HepG2 (cell line): ENCODE data around the gene ARHGAP33. TPM values are rescaled to one million over a fixed set of nuclear protein-coding genes. Genes with fewer than 3 reads are reported as not detected.
A peak's percentile ranks its signal among the peaks of the same experiment; 100 is the strongest.

ENCODE experiments used
- CBFB ChIP-seq: sonication (generic); formaldehyde crosslinking; IDR thresholded peaks from 2 replicates; pipeline ENCODE4 v1.4.0; 2020; ENCODE audit warnings: missing genetic modification reagents
- CBX2 ChIP-seq, 2 experiments: fragments of 200-600 bp in 1 of 2; sonication (generic); formaldehyde crosslinking in 1 of 2; IDR thresholded peaks; 2 replicates each; pipeline versions ENCODE4 v1.7.0 to v1.8.1; 2018 to 2022; ENCODE audit warnings: low read depth in 2 of 2, low read length in 1 of 2, mild to moderate bottlenecking in 1 of 2, missing genetic modification reagents in 1 of 2
- EEA1 ChIP-seq: sonication (generic); formaldehyde crosslinking; IDR thresholded peaks from 2 replicates; pipeline ENCODE4 v1.5.1; 2020; ENCODE audit warnings: mild to moderate bottlenecking, missing genetic modification reagents, borderline replicate concordance
- ESRRA ChIP-seq: sonication (generic); formaldehyde crosslinking; IDR thresholded peaks from 2 replicates; pipeline ENCODE4 v1.5.1; 2020; ENCODE audit warnings: mild to moderate bottlenecking, low read depth, missing genetic modification reagents
- HMG20A ChIP-seq: IDR thresholded peaks from 2 replicates; pipeline ENCODE4 v1.6.1; 2016; ENCODE audit warnings: borderline replicate concordance
- HNF1B ChIP-seq: sonication (generic); formaldehyde crosslinking; IDR thresholded peaks from 2 replicates; pipeline ENCODE4 v1.5.1; 2020; ENCODE audit warnings: mild to moderate bottlenecking, moderate library complexity, missing genetic modification reagents
- MXI1 ChIP-seq: IDR thresholded peaks from 3 replicates; pipeline ENCODE4 v1.6.1; 2012; ENCODE audit warnings: low read depth, low read length, inconsistent platforms, borderline replicate concordance
- POLR2AphosphoS5 ChIP-seq: IDR thresholded peaks from 2 replicates; pipeline ENCODE4 v1.6.1; 2012; ENCODE audit warnings: low read depth, low read length
- SCMH1 ChIP-seq: sonication (generic); formaldehyde crosslinking; IDR thresholded peaks from 2 replicates; pipeline ENCODE4 v1.9.0; 2021; ENCODE audit warnings: missing genetic modification reagents, mild to moderate bottlenecking, borderline replicate concordance
- TCF12 ChIP-seq, 2 experiments: fragments of 450-650 bp in 1 of 2; sonication (generic) in 1 of 2; formaldehyde crosslinking in 1 of 2; IDR thresholded peaks; 2 replicates each; pipeline versions ENCODE4 v1.6.1 to v1.8.0; 2017 to 2022; ENCODE audit warnings: antibody characterized with exemption in 1 of 2, mild to moderate bottlenecking in 1 of 2, missing genetic modification reagents in 1 of 2, moderate library complexity in 1 of 2
- ZFP37 ChIP-seq: sonication (generic); formaldehyde crosslinking; IDR thresholded peaks from 2 replicates; pipeline ENCODE4 v1.4.0; 2020; ENCODE audit warnings: missing genetic modification reagents, borderline replicate concordance
- ZFYVE20 ChIP-seq: sonication (generic); formaldehyde crosslinking; IDR thresholded peaks from 2 replicates; pipeline ENCODE4 v1.8.0; 2023; ENCODE audit warnings: low read depth, mild to moderate bottlenecking, moderate library complexity, missing genetic modification reagents, borderline replicate concordance
- ZNF687 ChIP-seq: sonication (generic); formaldehyde crosslinking; IDR thresholded peaks from 2 replicates; pipeline ENCODE4 v1.5.1; 2020; ENCODE audit warnings: mild to moderate bottlenecking, missing genetic modification reagents, moderate library complexity
- ZNF737 ChIP-seq: sonication (generic); formaldehyde crosslinking; IDR thresholded peaks from 2 replicates; pipeline ENCODE4 v1.5.0; 2020; ENCODE audit warnings: missing genetic modification reagents, mild to moderate bottlenecking, borderline replicate concordance
- ZNF749 ChIP-seq: sonication (generic); formaldehyde crosslinking; IDR thresholded peaks from 2 replicates; pipeline ENCODE4 v1.8.0; 2022; ENCODE audit warnings: mild to moderate bottlenecking, missing genetic modification reagents, moderate library complexity, borderline replicate concordance
- ZZZ3 ChIP-seq: sonication (generic); formaldehyde crosslinking; IDR thresholded peaks from 2 replicates; pipeline ENCODE4 v1.4.0; 2020; ENCODE audit warnings: missing genetic modification reagents, mild to moderate bottlenecking, borderline replicate concordance
- polyA plus RNA-seq, 8 experiments: library from polyadenylated mRNA; depleted of rRNA in 3 of 8; stranded (reverse) in 7 of 8; unstranded in 1 of 8; fragments of >200 nt; fragmentation: Illumina TruSeq in 4 of 8; extraction: Trizol in 4 of 8; gene quantifications; 2 replicates each; pipeline versions ENCODE4 v1.2.1 to v1.2.3, GENCODE V29; 2011 to 2016; ENCODE audit warnings: low read depth in 4 of 8, missing spikeins in 1 of 8, mixed read lengths in 1 of 8; ENCODE audit not compliant: insufficient read depth in 1 of 8
- total RNA-seq, 5 experiments: library from RNA; depleted of rRNA; stranded (reverse); fragments of >200 nt; fragmentation: Illumina TruSeq; extraction: Trizol; gene quantifications; 2 replicates each; pipeline ENCODE4 v1.2.3, GENCODE V29; 2016; ENCODE audit warnings: low read depth in 1 of 5
- TF ChIP-seq, protein P1 (sequence below): sonication (generic); formaldehyde crosslinking; IDR thresholded peaks from 2 replicates; pipeline ENCODE4 v1.5.0; 2020; ENCODE audit warnings: missing genetic modification reagents
- TF ChIP-seq, protein P2 (sequence below): sonication (generic); IDR thresholded peaks from 2 replicates; pipeline ENCODE4 v1.6.1; 2016; ENCODE audit warnings: low read depth, borderline replicate concordance

The ARHGAP33 gene
- total and polyA plus RNA-seq, 2 of the 13 experiments (the other 11 are each of a cell fraction or from before 2014, with no cell fraction given), result 1.3 to 2.7 TPM

- TF ChIP-seq TCF12 (IDR thresholded peaks at IDR 0.05), result no peak
- TF ChIP-seq TCF12 (CRISPR knock-in tag; IDR thresholded peaks at IDR 0.05), result 0 out of 2 replicates have a peak, but pooled peaks have one; percentile 16
- TF ChIP-seq ZFYVE20, result no peak
- TF ChIP-seq ZNF749 (CRISPR knock-in tag), result no peak
- TF ChIP-seq ZNF737, result no peak; the same call in 1 of the 2 replicates
- TF ChIP-seq, protein P1, sequence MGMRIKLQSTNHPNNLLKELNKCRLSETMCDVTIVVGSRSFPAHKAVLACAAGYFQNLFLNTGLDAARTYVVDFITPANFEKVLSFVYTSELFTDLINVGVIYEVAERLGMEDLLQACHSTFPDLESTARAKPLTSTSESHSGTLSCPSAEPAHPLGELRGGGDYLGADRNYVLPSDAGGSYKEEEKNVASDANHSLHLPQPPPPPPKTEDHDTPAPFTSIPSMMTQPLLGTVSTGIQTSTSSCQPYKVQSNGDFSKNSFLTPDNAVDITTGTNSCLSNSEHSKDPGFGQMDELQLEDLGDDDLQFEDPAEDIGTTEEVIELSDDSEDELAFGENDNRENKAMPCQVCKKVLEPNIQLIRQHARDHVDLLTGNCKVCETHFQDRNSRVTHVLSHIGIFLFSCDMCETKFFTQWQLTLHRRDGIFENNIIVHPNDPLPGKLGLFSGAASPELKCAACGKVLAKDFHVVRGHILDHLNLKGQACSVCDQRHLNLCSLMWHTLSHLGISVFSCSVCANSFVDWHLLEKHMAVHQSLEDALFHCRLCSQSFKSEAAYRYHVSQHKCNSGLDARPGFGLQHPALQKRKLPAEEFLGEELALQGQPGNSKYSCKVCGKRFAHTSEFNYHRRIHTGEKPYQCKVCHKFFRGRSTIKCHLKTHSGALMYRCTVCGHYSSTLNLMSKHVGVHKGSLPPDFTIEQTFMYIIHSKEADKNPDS (CRISPR knock-in tag), result peak; percentile 22; the same call in 1 of the 2 replicates
- TF ChIP-seq CBFB (CRISPR knock-in tag), result 0 out of 2 replicates have a peak, but pooled peaks have one; percentile 43
- peak; percentile 98 for TF ChIP-seq POLR2AphosphoS5
- peak; percentile 81; the same call in 1 of the 2 replicates for TF ChIP-seq ZNF687
- TF ChIP-seq HNF1B, result peak; percentile 100
- no peak for TF ChIP-seq ZFP37 (CRISPR knock-in tag)
- peak; percentile 63; the same call in 1 of the 2 replicates for TF ChIP-seq ESRRA (CRISPR knock-in tag)
- TF ChIP-seq ZZZ3 (CRISPR knock-in tag), result no peak
- TF ChIP-seq, protein P2, sequence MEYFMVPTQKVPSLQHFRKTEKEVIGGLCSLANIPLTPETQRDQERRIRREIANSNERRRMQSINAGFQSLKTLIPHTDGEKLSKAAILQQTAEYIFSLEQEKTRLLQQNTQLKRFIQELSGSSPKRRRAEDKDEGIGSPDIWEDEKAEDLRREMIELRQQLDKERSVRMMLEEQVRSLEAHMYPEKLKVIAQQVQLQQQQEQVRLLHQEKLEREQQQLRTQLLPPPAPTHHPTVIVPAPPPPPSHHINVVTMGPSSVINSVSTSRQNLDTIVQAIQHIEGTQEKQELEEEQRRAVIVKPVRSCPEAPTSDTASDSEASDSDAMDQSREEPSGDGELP, result peak; percentile 44; the same call in 1 of the 2 replicates
- no peak for TF ChIP-seq SCMH1 (CRISPR knock-in tag)
- 0 out of 3 replicates have a peak, but pooled peaks have one; percentile 52 for TF ChIP-seq MXI1
- TF ChIP-seq EEA1 (CRISPR knock-in tag), result no peak; the same call in 1 of the 2 replicates
- peak; percentile 50; the same call in 1 of the 2 replicates for TF ChIP-seq HMG20A (CRISPR knock-in tag)
- TF ChIP-seq CBX2 (IDR thresholded peaks at IDR 0.05; ENCODE audit: low read depth, low read length), result no peak
- no peak for TF ChIP-seq CBX2 (CRISPR knock-in tag; IDR thresholded peaks at IDR 0.05; ENCODE audit: low read depth)
Observed at GRCh38 chr19:35812220-35813042, 37.1 kb downstream of the ARHGAP33 start, which contains the start of gene PRODH2 (continued).
